NCI-H446 (cell line): Measurements from ENCODE around the gene RAMP2.
"Not testable (repeated sequence)": the region's sequence is repeated elsewhere in the genome, so short reads cannot be mapped to it uniquely, and the experiment has no call there.

Experiments used
- DNase-seq, 2 experiments: peaks; one replicate each; lab custom pipeline; 2025; lab: John Stamatoyannopoulos, UW

Gene RAMP2

DNA sequence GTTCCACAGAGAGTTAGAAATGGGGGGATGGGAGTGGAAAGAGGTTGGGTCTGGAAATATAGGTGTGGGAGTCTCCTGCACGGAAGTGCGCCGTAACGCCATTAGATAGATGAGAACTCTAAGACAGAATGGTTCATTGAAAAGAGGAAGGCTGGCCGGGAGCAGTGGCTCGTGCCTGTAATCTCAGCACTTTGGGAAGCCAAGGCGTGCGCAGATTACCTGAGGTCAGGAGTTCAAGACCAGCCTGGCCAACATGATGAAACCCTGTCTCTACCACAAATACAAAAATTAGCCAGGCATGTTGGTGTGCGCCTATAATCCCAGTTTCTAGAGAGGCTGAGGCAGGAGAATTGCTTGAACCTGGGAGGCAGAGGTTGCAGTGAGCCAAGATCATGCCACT lies 7.0 kb downstream of the RAMP2 start:
- not testable (repeated sequence) for DNase-seq

DNA sequence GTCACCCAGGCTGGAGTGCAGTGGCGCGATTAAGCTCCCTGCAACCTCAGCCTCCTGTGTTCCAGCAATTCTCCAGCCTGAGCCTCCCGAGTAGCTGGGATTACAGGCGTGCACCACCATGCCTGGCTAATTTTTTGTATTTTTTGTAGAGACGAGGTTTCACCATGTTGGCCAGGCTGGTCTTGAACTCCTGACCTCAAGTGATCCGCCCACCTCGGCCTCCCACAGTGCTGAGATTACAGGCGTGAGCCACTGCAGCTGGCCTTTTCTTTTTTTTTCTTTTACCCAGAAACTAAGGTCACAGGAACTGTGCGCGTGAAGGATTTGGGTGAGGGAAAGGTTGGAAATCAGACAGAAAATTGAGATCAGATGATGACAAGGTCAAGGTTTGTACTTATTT lies 8.9 kb downstream of the RAMP2 start:
- DNase-seq = not testable (repeated sequence)

DNA sequence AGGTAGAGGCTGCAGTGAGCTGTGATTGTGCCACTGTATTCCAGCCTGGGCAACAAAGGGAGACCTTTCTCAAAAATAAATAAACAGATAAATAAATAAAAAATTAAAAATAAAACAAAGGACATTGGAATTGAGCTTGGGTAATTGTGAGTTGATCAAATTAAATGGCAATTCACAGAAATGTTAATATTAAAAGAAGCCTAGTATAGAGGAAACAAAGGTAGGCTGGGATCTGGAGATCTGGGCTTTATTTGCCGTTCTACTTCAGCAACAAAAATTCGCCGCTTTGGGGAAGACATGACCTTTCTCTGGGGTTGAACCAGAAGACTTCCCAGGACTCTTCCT lies 11.9 kb downstream of the RAMP2 start:
- DNase-seq = no peak

DNA sequence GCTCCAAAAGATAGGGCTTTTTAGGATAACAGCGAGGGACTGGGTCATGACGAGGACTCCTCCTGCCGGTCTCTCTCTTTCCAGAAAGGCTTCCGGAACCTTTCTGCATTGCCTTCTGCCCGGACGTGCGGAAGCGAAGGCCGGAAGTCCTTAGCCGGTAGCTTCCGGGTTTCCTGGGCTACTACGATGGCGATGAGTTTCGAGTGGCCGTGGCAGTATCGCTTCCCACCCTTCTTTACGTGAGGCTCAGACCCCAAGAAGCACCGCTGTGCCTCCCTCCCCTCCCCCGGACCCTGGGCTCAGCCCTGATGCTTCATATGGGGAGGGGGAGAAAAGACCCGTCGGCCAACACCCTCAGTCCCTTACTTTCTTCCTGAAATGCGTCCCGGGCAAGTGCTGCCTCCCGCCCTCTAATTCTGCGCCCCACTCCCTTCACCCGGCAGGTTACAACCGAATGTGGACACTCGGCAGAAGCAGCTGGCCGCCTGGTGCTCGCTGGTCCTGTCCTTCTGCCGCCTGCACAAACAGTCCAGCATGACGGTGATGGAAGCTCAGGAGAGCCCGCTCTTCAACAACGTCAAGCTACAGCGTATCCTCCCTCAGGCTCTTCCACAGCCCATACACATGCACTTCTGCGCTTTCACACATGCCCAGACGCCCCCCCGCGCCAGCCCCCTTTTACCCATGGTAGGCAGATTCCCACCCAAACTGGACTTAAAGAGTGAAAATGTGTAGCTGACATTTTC lies 12.4 kb downstream of the RAMP2 start, which contains the start of gene VPS25:
VPS25 (plus strand) TSS at position 160 of the 746 bp plus-strand sequence; CDS start at position 187, 27 bp downstream.
- DNase-seq = peak; percentile 29 to 75

DNA sequence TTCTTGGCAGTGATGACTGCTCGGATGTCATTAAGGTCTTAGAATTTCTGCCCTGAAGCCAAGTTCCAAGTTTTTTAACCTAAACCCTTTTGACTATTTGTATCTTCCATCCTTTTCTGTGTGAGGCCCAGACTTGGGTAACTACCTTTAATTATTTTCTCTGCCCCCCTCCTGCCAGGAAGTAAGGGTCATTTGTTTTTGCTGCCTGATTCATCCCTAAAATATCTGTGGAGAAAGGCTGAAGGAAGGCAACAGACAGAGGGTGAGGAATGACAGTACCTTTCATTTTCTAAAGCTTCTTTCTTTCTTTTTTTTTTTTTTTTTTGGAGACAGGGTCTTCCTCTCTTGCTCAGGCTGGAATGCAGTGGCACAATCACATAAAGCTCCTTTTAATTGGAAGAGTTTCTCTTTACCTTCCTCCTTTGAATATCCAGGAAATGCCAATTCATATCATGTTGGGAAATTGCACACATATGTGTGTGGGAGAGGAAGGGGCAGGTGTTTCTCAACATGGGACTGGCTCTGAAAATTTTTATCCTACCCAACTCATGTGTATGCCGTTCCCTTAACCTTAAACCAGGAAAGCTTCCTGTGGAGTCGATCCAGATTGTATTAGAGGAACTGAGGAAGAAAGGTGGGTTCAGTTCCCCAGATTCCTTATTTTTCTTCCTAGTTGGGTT lies 13.2 kb downstream of the RAMP2 start:
- no peak for DNase-seq

DNA sequence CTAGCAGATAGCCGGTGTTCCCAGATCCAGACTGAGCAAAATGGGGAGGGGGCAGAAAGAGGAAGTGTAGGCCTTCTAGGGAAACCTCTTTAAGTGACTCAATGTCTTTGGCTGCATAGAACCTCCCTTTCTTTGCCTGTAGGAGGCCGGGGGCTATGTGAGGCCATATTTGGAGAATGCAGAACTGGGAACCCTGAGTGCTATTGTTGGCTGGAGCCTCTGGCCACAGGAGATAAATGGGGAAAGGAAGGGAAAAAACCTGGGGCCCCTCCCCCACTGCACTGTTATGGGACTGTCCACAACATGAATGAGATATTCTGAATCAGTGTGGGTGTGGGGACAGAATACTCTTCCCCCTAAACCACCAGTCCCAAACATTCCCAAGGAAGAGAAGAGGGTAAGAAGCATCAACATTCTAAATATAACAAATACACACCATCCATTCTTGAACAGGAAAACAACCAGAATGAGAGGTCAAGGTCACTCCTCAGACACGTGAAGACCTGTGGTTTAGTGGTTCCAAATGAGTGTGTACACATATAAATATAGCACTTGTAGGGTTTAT lies 14.6 kb downstream of the RAMP2 start:
- no peak for DNase-seq

DNA sequence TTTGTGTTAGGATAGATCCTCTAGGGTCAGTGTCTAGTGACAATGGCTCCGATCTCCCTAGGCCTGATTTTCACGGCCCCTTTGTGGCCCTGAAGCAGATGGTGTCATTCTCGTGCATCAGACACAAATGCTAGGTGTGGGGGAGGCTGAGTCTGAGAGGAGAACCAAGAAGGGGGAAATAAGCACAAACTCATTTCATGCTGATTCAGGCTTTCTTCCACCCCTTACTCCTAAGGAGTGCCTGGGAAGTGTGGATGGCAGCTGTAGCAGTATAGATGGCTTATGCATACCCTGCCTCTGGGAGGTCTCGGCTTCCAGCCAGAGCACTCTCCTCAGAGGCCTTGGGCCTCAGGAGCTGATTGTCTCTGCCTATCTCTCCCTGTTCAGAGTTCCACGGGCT lies 17.5 kb downstream of the RAMP2 start:
- no peak for DNase-seq

DNA sequence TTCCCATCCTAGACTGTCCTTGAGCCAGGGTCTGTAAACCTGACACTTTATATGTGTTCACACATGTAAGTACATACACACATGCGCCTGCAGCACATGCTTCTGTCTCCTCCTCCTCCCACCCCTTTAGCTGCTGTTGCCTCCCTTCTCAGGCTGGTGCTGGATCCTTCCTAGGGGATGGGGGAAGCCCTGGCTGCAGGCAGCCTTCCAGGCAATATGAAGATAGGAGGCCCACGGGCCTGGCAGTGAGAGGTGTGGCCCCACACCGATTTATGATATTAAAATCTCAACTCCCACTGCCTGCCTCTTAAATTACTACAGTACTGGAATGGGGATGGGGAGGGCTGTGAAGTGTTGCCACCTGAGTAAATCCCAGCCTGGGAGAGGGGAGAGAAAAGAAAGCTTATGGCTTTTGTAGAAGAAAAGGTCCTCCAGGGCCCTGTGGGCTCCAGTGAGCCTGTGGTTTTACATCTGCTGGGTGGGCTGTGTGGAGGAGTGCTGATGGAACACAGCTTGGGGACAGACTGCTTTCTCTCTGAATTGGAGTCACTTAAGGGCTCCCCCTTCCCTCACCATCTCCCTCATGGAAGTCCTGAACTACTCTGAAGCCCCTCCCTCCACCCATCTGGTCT lies 18.4 kb downstream of the RAMP2 start:
- no peak for DNase-seq

DNA sequence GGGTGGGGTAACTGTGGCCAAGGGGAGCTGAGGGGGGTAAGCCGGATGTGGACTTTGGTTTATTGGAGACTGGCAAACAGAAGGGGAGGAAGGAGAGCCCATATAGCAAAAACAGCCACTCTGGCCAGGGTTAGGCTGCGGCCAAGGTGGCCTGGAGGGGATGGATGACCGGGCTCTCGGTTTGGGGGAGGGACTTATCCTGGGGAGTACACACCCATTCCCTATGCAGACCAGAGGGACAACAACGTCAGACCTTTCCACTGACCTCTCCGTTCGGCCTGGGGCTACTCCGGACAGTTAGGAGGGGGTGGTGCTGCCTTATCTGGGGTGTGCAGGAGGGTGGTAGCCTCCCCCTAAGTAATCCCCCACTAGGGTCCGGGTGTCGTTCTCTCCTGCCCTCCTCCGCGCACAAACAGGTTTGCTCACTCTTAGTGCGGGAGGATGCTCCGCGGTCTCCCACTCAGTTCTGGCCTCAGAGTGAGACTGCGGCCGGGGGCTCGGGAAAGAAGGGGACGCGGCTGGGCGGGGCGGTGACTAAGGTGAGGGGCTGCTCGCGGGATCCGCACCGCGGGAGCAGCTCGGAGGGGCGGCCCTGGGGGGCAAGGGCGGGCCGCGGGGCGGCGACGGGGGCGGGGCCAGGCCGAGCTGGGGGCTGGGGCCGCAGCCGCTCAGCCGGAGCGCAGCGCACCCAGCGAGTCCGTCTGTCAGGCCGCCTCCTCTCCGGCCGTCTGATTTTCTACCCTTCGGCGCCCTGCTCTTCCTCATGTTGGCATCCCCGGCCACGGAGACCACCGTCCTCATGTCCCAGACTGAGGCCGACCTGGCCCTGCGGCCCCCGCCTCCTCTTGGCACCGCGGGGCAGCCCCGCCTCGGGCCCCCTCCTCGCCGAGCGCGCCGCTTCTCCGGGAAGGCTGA lies 19.2 kb downstream of the RAMP2 start, which contains the start of gene WNK4:
WNK4 (plus strand) TSS at position 675 of the 915 bp plus-strand sequence; CDS start at position 764, 89 bp downstream.
- DNase-seq = no peak

DNA sequence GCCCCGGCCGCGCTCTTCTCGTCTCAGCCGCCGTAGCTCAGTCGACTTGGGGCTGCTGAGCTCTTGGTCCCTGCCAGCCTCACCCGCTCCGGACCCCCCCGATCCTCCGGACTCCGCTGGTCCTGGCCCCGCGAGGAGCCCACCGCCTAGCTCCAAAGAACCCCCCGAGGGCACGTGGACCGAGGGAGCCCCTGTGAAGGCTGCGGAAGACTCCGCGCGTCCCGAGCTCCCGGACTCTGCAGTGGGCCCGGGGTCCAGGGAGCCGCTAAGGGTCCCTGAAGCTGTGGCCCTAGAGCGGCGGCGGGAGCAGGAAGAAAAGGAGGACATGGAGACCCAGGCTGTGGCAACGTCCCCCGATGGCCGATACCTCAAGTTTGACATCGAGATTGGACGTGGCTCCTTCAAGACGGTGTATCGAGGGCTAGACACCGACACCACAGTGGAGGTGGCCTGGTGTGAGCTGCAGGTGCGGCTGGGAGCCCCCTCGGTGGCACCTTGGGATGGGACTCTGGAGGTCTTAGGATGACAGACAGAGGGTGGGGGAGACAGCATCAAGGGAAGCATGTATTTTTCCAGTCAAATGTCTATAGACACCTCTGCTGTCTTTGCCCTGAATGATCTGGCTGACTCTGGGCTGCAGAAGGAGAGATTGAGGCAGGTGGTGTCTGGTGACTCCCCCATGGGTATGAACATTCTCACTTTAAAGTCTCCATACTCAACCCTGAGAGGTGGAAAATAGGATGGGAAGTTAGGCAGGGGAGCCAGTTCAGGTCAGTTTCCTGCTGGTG lies 20.0 kb downstream of the RAMP2 start:
- no peak for DNase-seq

DNA sequence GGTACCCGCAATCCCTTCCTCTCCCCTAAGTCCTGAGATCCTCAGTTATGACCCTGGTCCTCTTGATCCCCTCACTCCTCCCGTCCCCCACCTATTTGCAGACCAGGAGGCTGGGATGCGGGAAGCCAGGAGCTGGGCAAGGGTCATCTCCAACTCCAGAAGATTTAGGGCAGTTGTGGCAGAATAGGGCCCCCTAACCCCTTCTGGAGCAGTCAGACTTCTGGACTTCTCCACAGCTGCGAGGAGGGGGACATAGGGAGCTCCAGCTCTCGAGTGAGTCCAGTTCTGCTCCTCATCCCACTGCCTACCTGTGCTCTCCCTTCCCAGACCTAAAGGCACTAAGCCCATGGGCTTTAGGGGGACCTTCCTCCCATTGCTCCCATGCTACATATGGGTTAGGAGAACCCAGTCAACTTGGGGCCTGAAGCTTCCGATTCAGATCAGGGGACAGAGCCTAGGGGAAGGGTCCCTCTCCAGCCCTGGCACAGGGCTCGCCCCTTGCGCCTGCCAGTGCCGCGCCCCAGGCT lies 20.7 kb downstream of the RAMP2 start:
- no peak for DNase-seq

DNA sequence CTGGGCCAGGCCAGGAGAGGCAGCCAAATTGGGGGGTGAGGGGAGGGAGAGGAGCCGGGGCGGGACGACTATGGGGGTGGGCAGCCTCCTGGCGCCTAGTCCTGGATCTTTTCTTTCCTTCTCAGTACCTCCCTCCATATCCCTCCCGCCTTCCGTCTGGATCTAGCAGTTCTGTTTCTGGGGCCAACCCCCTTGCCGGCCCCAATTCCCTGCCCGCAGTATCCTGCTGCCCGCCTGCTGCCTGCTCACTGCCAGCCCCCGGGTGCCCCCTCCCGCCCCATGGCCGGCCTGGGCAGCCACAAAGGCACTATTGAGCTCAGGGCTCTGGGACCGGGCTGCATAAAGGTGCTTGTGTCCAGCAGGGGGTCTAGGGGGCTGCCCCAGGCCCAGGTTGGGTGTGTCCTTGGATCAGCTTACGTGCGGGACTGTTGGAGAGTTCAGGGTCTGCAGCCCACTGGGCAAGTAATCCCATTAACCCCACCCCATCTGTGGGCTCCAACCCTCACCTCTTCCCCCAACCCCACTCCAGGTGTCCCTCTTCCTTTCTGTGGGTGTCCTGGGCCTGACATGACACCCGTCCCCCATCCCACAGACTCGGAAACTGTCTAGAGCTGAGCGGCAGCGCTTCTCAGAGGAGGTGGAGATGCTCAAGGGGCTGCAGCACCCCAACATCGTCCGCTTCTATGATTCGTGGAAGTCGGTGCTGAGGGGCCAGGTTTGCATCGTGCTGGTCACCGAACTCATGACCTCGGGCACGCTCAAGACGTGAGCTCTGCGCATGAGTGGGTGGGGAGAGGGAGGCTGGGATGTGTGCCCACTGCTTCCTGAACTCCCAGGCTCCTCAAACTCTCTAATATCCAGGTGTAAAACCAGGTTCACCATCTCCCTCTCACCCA lies 21.4 kb downstream of the RAMP2 start:
- DNase-seq = no peak

DNA sequence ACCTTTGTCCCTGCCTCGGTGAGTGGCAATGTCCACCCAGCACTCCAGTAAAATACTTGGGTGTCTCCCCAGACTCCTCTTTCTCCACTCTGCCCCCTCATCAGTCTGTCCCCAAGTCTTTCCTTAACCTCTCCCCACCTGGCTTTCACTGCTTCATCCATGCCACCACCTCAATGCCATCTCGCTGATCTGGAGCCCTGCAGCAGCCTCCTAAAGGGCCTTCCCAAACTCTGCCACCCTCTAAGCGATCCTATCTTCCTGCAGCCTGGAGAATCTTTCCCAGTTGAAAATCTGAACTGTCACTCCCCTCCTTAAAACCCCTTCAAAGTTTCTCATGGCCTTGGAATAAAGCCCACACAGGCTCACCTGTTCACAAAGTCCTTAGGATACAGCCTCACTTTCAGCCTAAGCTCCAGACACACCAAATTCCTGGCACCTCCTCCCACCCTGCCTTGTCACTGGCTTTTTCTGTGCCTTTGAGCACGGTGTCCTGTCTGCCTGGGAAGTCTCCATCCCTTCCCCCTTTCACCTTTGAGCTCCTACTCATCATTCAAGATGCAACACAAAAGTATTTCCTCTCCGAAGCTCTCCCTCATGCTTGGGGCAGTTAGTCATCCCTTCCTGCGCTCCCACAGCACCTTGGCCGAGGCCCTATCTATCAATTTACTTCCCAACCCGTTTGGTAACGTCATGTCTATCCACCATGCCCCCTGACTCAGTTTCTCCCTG lies 22.2 kb downstream of the RAMP2 start:
- DNase-seq = no peak

DNA sequence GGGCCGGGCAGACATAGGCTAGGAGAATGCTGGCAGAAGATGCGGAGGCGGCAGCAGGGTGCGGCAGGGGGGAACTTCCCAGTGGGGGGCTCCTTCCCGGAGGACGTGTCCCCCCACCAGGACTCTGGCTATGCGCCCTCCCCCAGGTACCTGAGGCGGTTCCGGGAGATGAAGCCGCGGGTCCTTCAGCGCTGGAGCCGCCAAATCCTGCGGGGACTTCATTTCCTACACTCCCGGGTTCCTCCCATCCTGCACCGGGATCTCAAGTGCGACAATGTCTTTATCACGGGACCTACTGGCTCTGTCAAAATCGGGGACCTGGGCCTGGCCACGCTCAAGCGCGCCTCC lies 22.7 kb downstream of the RAMP2 start:
- DNase-seq = no peak

DNA sequence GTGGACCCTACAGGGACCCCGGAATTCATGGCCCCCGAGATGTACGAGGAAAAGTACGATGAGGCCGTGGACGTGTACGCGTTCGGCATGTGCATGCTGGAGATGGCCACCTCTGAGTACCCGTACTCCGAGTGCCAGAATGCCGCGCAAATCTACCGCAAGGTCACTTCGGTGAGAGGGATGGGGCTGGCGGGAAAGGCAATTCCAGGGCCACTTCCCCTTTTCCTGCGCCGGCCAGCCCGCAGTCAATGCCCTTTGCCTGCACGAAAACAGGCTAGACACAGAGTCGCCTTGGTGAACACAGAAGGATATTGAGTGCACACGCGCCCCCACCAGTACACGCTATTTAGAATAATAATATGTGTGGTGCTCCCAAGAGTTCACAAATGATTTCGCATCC lies 23.4 kb downstream of the RAMP2 start:
- no peak for DNase-seq

DNA sequence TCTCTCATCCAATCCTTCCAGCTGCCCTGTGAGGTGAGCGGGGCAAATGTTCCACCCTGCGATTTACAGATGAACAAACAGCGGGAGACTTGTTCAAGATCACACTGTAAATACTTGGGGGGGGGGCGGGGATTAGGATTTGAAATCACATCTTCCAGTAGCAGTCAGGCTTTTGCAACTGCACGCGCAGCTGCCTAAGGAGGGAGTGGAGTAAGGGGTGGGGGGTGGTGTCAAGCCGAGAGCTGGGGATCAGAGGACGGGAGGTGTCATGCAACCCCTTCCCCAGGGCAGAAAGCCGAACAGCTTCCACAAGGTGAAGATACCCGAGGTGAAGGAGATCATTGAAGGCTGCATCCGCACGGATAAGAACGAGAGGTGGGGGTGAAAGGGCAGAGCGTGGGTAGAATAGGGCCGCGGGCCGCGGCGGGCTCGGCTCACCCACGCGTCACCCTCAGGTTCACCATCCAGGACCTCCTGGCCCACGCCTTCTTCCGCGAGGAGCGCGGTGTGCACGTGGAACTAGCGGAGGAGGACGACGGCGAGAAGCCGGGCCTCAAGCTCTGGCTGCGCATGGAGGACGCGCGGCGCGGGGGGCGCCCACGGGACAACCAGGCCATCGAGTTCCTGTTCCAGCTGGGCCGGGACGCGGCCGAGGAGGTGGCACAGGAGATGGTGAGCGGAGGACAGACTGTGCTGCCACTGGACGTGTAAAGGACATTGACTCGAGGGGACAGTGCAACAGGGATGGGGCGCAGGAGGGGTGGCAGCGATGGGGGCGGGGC lies 24.0 kb downstream of the RAMP2 start:
- no peak for DNase-seq

DNA sequence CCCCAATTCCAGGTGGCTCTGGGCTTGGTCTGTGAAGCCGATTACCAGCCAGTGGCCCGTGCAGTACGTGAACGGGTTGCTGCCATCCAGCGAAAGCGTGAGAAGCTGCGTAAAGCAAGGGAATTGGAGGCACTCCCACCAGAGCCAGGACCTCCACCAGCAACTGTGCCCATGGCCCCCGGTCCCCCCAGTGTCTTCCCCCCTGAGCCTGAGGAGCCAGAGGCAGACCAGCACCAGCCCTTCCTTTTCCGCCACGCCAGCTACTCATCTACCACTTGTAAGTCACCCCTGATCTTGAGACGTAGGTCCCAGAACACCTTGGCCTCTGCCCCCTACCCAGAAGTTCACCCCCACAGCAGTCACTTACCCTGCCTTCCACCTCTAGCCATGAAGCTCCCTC lies 26.2 kb downstream of the RAMP2 start:
- no peak for DNase-seq

DNA sequence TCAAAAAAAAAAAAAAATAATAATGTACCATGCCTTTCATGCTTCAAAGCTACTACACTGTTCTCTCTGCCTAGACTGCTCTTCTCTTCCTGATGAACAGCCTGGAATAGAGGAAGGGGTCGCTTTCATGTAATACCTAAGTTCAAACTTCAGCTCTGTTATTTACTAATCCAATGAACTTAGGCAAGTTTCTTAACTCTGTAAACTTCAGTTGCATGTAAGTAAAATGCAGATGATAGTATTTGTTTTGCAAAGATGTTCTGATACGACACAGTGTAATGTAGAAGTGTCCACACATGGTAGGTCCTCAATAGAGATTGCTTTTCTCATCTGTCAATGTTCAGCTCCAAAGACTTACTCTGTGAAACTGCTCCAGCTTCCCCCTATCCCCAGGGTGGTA lies 30.9 kb downstream of the RAMP2 start:
- no peak for DNase-seq
